Neural progenitor cell (in vitro differentiated cells): Measurements from ENCODE around the gene RPL39.

Experiments used
- CTCF ChIP-seq: fragments of 200-600 bp; sonication (generic); IDR thresholded peaks from 2 replicates; pipeline ENCODE4 v1.5.1; 2017; ENCODE audit warnings: antibody characterized with exemption, mild to moderate bottlenecking
- EZH2 ChIP-seq: fragments of 200-600 bp; sonication (generic); IDR thresholded peaks from 2 replicates; pipeline ENCODE4 v1.6.1; 2017; ENCODE audit warnings: antibody characterized with exemption, mild to moderate bottlenecking, moderate library complexity
- EZH2phosphoT487 ChIP-seq: fragments of 200-600 bp; sonication (generic); IDR thresholded peaks from 2 replicates; pipeline ENCODE4 v1.6.1; 2017; ENCODE audit warnings: antibody characterized with exemption

- TF ChIP-seq CTCF (no peak), EZH2 (no peak), EZH2phosphoT487 (no peak)
Measured at GRCh38 chrX:119790977-119791436, 423 bp downstream of the RPL39 start.
